ENCODE data around the gene GRIK4. TPM values are rescaled to one million over a fixed set of nuclear protein-coding genes. Genes with fewer than 3 reads are reported as not detected.
A peak's percentile ranks its signal among the peaks of the same experiment; 100 is the strongest.

The GRIK4 gene
- total RNA-seq, 3 donors from 2014 or later (not counting 1 experiment from before 2014, with no cell fraction given): 2.2 to 32.3 (median 21.9) TPM

- Histone ChIP-seq H3K4me3 (ENCODE audit: low read length) (no peak overlapping the region), H3K4me1 (ENCODE audit: control insufficient read depth, insufficient read depth, low read length) (peaks cover under 1% of the 10 kb centered on the region), H3K9me3 (ENCODE audit: control insufficient read depth, insufficient read depth, low read length) (no peaks in the 10 kb centered on the region), H3K36me3 (ENCODE audit: control insufficient read depth, insufficient read depth, low read length) (no peaks in the 10 kb centered on the region), H3K27ac (ENCODE audit: low read length) (no peak overlapping the region), H3K27me3 (ENCODE audit: control insufficient read depth, insufficient read depth, low read length) (no peaks in the 10 kb centered on the region)
- no peak for TF ChIP-seq CTCF (IDR thresholded peaks at IDR 0.05)
- no peak for DNase-seq
- Mint-ChIP-seq H3K9me3 (no peaks in the 10 kb centered on the region), H3K4me1 (peaks cover 20 to 61% of the 10 kb centered on the region in 2 donors), H3K27ac (no peak overlapping the region), H3K36me3 (no peaks in the 10 kb centered on the region), H3K27me3 (ENCODE audit: low read depth in 2 of 2) (no peaks in the 10 kb centered on the region), H3K4me3 (no peak overlapping the region)
- ATAC-seq: no peak
- 86% methylated on average over 8 of the region's 9 CpGs for WGBS (ENCODE audit: insufficient coverage)
- intact Hi-C loops (cut with micrococcal nuclease): no loop called here
Observed at GRCh38 chr11:120923866-120924508, 412.4 kb downstream of the GRIK4 start.

- Mint-ChIP-seq H3K27ac (peak overlapping the region in 1 of 2 donors; percentile 62), H3K27me3 (ENCODE audit: low read depth in 2 of 2) (no peaks in the 10 kb centered on the region), H3K36me3 (no peaks in the 10 kb centered on the region), H3K4me3 (no peak overlapping the region), H3K4me1 (peaks cover 32 to 63% of the 10 kb centered on the region in 2 donors), H3K9me3 (no peaks in the 10 kb centered on the region)
- Histone ChIP-seq H3K36me3 (ENCODE audit: control insufficient read depth, insufficient read depth, low read length) (no peaks in the 10 kb centered on the region), H3K4me3 (ENCODE audit: low read length) (no peak overlapping the region), H3K27ac (ENCODE audit: low read length) (no peak overlapping the region), H3K9me3 (ENCODE audit: control insufficient read depth, insufficient read depth, low read length) (no peaks in the 10 kb centered on the region), H3K27me3 (ENCODE audit: control insufficient read depth, insufficient read depth, low read length) (no peaks in the 10 kb centered on the region), H3K4me1 (ENCODE audit: control insufficient read depth, insufficient read depth, low read length) (peaks cover 11% of the 10 kb centered on the region)
- ATAC-seq: no peak
- DNase-seq: no peak
- no peak for TF ChIP-seq CTCF (IDR thresholded peaks at IDR 0.05)
- 86% methylated on average over 1 of the region's 2 CpGs for WGBS (ENCODE audit: insufficient coverage)
- intact Hi-C loops (cut with micrococcal nuclease): no loop called here
Observed at GRCh38 chr11:120925944-120926343, 414.4 kb downstream of the GRIK4 start.

- TF ChIP-seq CTCF (IDR thresholded peaks at IDR 0.05): no peak
- H3K27ac Mint-ChIP-seq: peak overlapping the region in 1 of 2 donors; percentile 80
- Histone ChIP-seq H3K9me3 (ENCODE audit: control insufficient read depth, insufficient read depth, low read length) (no peaks in the 10 kb centered on the region), H3K36me3 (ENCODE audit: control insufficient read depth, insufficient read depth, low read length) (no peaks in the 10 kb centered on the region), H3K4me1 (ENCODE audit: control insufficient read depth, insufficient read depth, low read length) (peaks cover 11% of the 10 kb centered on the region), H3K27ac (ENCODE audit: low read length) (no peak overlapping the region), H3K4me3 (ENCODE audit: low read length) (no peak overlapping the region), H3K27me3 (ENCODE audit: control insufficient read depth, insufficient read depth, low read length) (no peaks in the 10 kb centered on the region)
- H3K9me3 Mint-ChIP-seq: no peaks in the 10 kb centered on the region
- 73% methylated on average over 14 of the region's 14 CpGs for WGBS (ENCODE audit: insufficient coverage)
- intact Hi-C loops (cut with micrococcal nuclease): loop anchor here (1.0 kb wide), 3 partner anchors 20 to 417 kb away; partner anchors contain the start of gene GRIK4
- peaks cover 35 to 58% of the 10 kb centered on the region in 2 donors for H3K4me1 Mint-ChIP-seq
- DNase-seq (no peak), ATAC-seq (no peak)
- H3K36me3 Mint-ChIP-seq: no peaks in the 10 kb centered on the region
- no peaks in the 10 kb centered on the region for H3K27me3 Mint-ChIP-seq (ENCODE audit: low read depth in 2 of 2)
- H3K4me3 Mint-ChIP-seq: no peak overlapping the region
Observed at GRCh38 chr11:120928627-120929026, 417.1 kb downstream of the GRIK4 start.

GRCh38 chr11:120929090-120929489 lies 417.5 kb downstream of the GRIK4 start:
- no peak for TF ChIP-seq CTCF (IDR thresholded peaks at IDR 0.05)
- 89% methylated on average over 11 of the region's 11 CpGs for WGBS (ENCODE audit: insufficient coverage)
- Histone ChIP-seq H3K4me1 (ENCODE audit: control insufficient read depth, insufficient read depth, low read length) (peaks cover 11% of the 10 kb centered on the region), H3K36me3 (ENCODE audit: control insufficient read depth, insufficient read depth, low read length) (no peaks in the 10 kb centered on the region), H3K9me3 (ENCODE audit: control insufficient read depth, insufficient read depth, low read length) (no peaks in the 10 kb centered on the region), H3K27me3 (ENCODE audit: control insufficient read depth, insufficient read depth, low read length) (no peaks in the 10 kb centered on the region), H3K4me3 (ENCODE audit: low read length) (no peak overlapping the region), H3K27ac (ENCODE audit: low read length) (peak overlapping the region; percentile 27)
- Mint-ChIP-seq H3K27ac (peak overlapping the region in 1 of 2 donors; percentile 80), H3K9me3 (no peaks in the 10 kb centered on the region), H3K27me3 (ENCODE audit: low read depth in 2 of 2) (no peaks in the 10 kb centered on the region), H3K36me3 (no peaks in the 10 kb centered on the region), H3K4me3 (no peak overlapping the region), H3K4me1 (peaks cover 35 to 58% of the 10 kb centered on the region in 2 donors)
- intact Hi-C loops (cut with micrococcal nuclease): loop anchor here (1.0 kb wide), 3 partner anchors 21 to 418 kb away; partner anchors contain the start of gene GRIK4
- no peak for ATAC-seq
- DNase-seq: no peak

Data from natural killer cell (primary cell).